Measurements from ENCODE around the gene NDUFV2.

Gene NDUFV2

GRCh38 chr18:9117980-9118841, 15.7 kb downstream of the NDUFV2 start:
- DNase-seq (ENCODE audit: low read depth, low spot score), result no peak

GRCh38 chr18:9120796-9121195, 18.3 kb downstream of the NDUFV2 start:
- no peak for DNase-seq (ENCODE audit: low read depth, low spot score)

- DNase-seq (ENCODE audit: low read depth, low spot score), result no peak
These were observed 21.0 kb downstream of the NDUFV2 start for GRCh38 chr18:9123520-9123919.

- no peak for DNase-seq (ENCODE audit: low read depth, low spot score)
These were observed 22.3 kb downstream of the NDUFV2 start for GRCh38 chr18:9124824-9125223.

GRCh38 chr18:9126337-9126736, 23.8 kb downstream of the NDUFV2 start:
- DNase-seq (ENCODE audit: low read depth, low spot score), result no peak

GRCh38 chr18:9130195-9130594, 27.7 kb downstream of the NDUFV2 start:
- no peak for DNase-seq (ENCODE audit: low read depth, low spot score)

GRCh38 chr18:9130806-9131205, 28.3 kb downstream of the NDUFV2 start:
- DNase-seq (ENCODE audit: low read depth, low spot score), result no peak

GRCh38 chr18:9132628-9133027, 30.1 kb downstream of the NDUFV2 start:
- DNase-seq (ENCODE audit: low read depth, low spot score), result no peak

GRCh38 chr18:9133225-9133624, 30.7 kb downstream of the NDUFV2 start:
- no peak for DNase-seq (ENCODE audit: low read depth, low spot score)

- DNase-seq (ENCODE audit: low read depth, low spot score), result no peak
These were observed 32.8 kb downstream of the NDUFV2 start for GRCh38 chr18:9135081-9135911.

- no peak for DNase-seq (ENCODE audit: low read depth, low spot score)
These were observed 33.4 kb downstream of the NDUFV2 start for GRCh38 chr18:9135912-9136314.

GRCh38 chr18:9136315-9137155, 34.0 kb downstream of the NDUFV2 start, which contains the start of gene ANKRD12:
ANKRD12 (plus strand) TSS chr18:9136781; CDS start chr18:9182433, 45,652 bp downstream.
- DNase-seq (ENCODE audit: low read depth, low spot score), result peak; percentile 89

- DNase-seq (ENCODE audit: low read depth, low spot score), result peak; percentile 48
These were observed 34.9 kb downstream of the NDUFV2 start for GRCh38 chr18:9137168-9138066.

GRCh38 chr18:9139400-9140039, 37.0 kb downstream of the NDUFV2 start:
- DNase-seq (ENCODE audit: low read depth, low spot score), result no peak

- DNase-seq (ENCODE audit: low read depth, low spot score), result no peak
These were observed 37.9 kb downstream of the NDUFV2 start for GRCh38 chr18:9140381-9140780.

- no peak for DNase-seq (ENCODE audit: low read depth, low spot score)
These were observed 38.5 kb downstream of the NDUFV2 start for GRCh38 chr18:9140984-9141383.

- DNase-seq (ENCODE audit: low read depth, low spot score), result no peak
These were observed 43.7 kb downstream of the NDUFV2 start for GRCh38 chr18:9146224-9146623.

- no peak for DNase-seq (ENCODE audit: low read depth, low spot score)
These were observed 45.1 kb downstream of the NDUFV2 start for GRCh38 chr18:9147440-9148202.

GRCh38 chr18:9148203-9148552, 45.7 kb downstream of the NDUFV2 start:
- no peak for DNase-seq (ENCODE audit: low read depth, low spot score)
